H1 (cell line): ENCODE data around the gene ALK. TPM values are rescaled to one million over a fixed set of nuclear protein-coding genes. Genes with fewer than 3 reads are reported as not detected.

Source experiments
- CTCF ChIA-PET: fragments of 300-600 bp; sonication (Branson Sonifier 250); formaldehyde crosslinking; loops from one replicate; lab custom pipeline; 2021; ENCODE audit not compliant: partially characterized antibody; lab: Charles Lee
- POLR2A ChIA-PET: fragments of 300-600 bp; sonication (Branson Sonifier 250); formaldehyde crosslinking; loops from one replicate; lab custom pipeline; 2021; ENCODE audit warnings: inconsistent platforms; ENCODE audit not compliant: partially characterized antibody; lab: Charles Lee
- DNase-seq, 2 experiments: peaks; one replicate each; pipeline versions ENCODE4 v3.0.0 to v3.0.0-alpha.2; 2010 to 2022; ENCODE audit warnings: low spot score in 2 of 2, low read depth in 1 of 2, mixed read lengths in 1 of 2
- FAIRE-seq: peaks from 2 replicates; lab custom pipeline; 2011; peaks lifted over from hg19 to GRCh38; lab: Jason Lieb, UNC
- H2AFZ ChIP-seq: 2 replicates; pipeline ENCODE4 v1.8.1; 2012; ENCODE audit warnings: low read length, inconsistent platforms
- H2AK5ac ChIP-seq: 2 replicates; pipeline ENCODE4 v1.6.1; 2013; ENCODE audit warnings: low read depth, low read length
- H2BK120ac ChIP-seq: replicated peaks from 2 replicates; pipeline ENCODE3; 2013; ENCODE audit warnings: low read depth, low read length, inconsistent platforms
- H2BK12ac ChIP-seq: 2 replicates; pipeline ENCODE4 v1.6.1; 2013; ENCODE audit warnings: low read depth, low read length
- H2BK15ac ChIP-seq: 2 replicates; pipeline ENCODE4 v1.6.1; 2013; ENCODE audit warnings: low read length
- H2BK20ac ChIP-seq: 2 replicates; pipeline ENCODE4 v1.6.1; 2013; ENCODE audit warnings: low read length
- H2BK5ac ChIP-seq: 2 replicates; pipeline ENCODE4 v1.6.1; 2013; ENCODE audit warnings: low read depth, low read length
- H3K14ac ChIP-seq: 2 replicates; pipeline ENCODE4 v1.6.1; 2013; ENCODE audit warnings: inconsistent platforms; ENCODE audit not compliant: insufficient read length
- H3K18ac ChIP-seq: 2 replicates; pipeline ENCODE4 v1.6.1; 2013; ENCODE audit warnings: low read length; ENCODE audit errors: extremely low read depth
- H3K23ac ChIP-seq: 2 replicates; pipeline ENCODE4 v1.6.1; 2013; ENCODE audit warnings: inconsistent platforms; ENCODE audit not compliant: insufficient read length
- H3K23me2 ChIP-seq: 2 replicates; pipeline ENCODE4 v1.6.1; 2013; ENCODE audit warnings: low read depth, low read length
- H3K27ac ChIP-seq: 2 replicates; pipeline ENCODE4 v1.6.1; 2011; ENCODE audit warnings: low read depth, low read length, inconsistent platforms
- H3K27me3 ChIP-seq, 4 experiments: replicated peaks in 1 of 4; 1 replicate in 1 of 4; 2 replicates in 3 of 4; pipeline versions ENCODE4 v1.6.1 to v1.8.1; 2011 to 2013; ENCODE audit warnings: low read length in 3 of 4, mild to moderate bottlenecking in 3 of 4, inconsistent platforms in 2 of 4, mixed read lengths in 2 of 4, moderate library complexity in 1 of 4; ENCODE audit not compliant: control insufficient read depth in 3 of 4, insufficient read depth in 3 of 4; ENCODE audit errors: extremely low read depth in 1 of 4
- H3K36me3 ChIP-seq, 4 experiments: 2 replicates each; pipeline versions ENCODE4 v1.6.1 to v1.8.1; 2011 to 2013; ENCODE audit warnings: mild to moderate bottlenecking in 4 of 4, low read length in 3 of 4, moderate library complexity in 2 of 4, control low read depth in 1 of 4, inconsistent platforms in 1 of 4; ENCODE audit not compliant: insufficient read depth in 4 of 4, control insufficient read depth in 2 of 4
- H3K4ac ChIP-seq: replicated peaks from 2 replicates; pipeline ENCODE3; 2013; ENCODE audit warnings: low read length, low read depth, mixed read lengths, inconsistent platforms; ENCODE audit not compliant: insufficient read length
- H3K4me1 ChIP-seq, 4 experiments: replicated peaks in 1 of 4; 1 replicate in 1 of 4; 2 replicates in 3 of 4; pipeline versions ENCODE4 v1.6.1 to v1.8.1; 2011 to 2013; ENCODE audit warnings: low read length in 3 of 4, inconsistent platforms in 2 of 4, mixed read lengths in 1 of 4; ENCODE audit not compliant: insufficient read depth in 4 of 4, control insufficient read depth in 3 of 4
- H3K4me2 ChIP-seq, 2 experiments: 2 replicates each; pipeline versions ENCODE4 v1.6.1 to v1.8.1; 2011 to 2013; ENCODE audit warnings: low read depth in 2 of 2, low read length in 2 of 2, control low read depth in 1 of 2, inconsistent platforms in 1 of 2, mild to moderate bottlenecking in 1 of 2; ENCODE audit not compliant: insufficient read depth in 1 of 2
- H3K4me3 ChIP-seq, 4 experiments: fragments of 200-600, 300-600 bp in 1 of 4; sonication (generic), shearing (Covaris generic), sonication (Bioruptor Twin) in 1 of 4; 2 replicates each; pipeline versions ENCODE4 v1.5.1 to v1.8.1; 2011 to 2016; ENCODE audit warnings: low read length in 4 of 4, low read depth in 3 of 4, control low read depth in 2 of 4, inconsistent platforms in 2 of 4, mild to moderate bottlenecking in 2 of 4, mixed read lengths in 1 of 4, moderate library complexity in 1 of 4; ENCODE audit not compliant: insufficient read depth in 2 of 4; ENCODE audit errors: extremely low read depth in 1 of 4
- H3K56ac ChIP-seq: replicated peaks from 2 replicates; pipeline ENCODE3; 2013; ENCODE audit warnings: low read depth, mild to moderate bottlenecking, mixed read lengths, low read length, inconsistent platforms; ENCODE audit not compliant: insufficient read length
- H3K79me1 ChIP-seq: 2 replicates; pipeline ENCODE4 v1.6.1; 2013; ENCODE audit warnings: low read depth, low read length, control low read depth
- H3K79me2 ChIP-seq, 2 experiments: 2 replicates each; pipeline versions ENCODE4 v1.6.1 to v1.8.1; 2012 to 2013; ENCODE audit warnings: low read length in 2 of 2, mild to moderate bottlenecking in 2 of 2, inconsistent platforms in 1 of 2; ENCODE audit not compliant: insufficient read depth in 2 of 2, control insufficient read depth in 1 of 2
- H3K9ac ChIP-seq, 4 experiments: replicated peaks in 1 of 4; 1 replicate in 1 of 4; 2 replicates in 3 of 4; pipeline versions ENCODE4 v1.6.1 to v1.8.1; 2011 to 2013; ENCODE audit warnings: low read depth in 3 of 4, low read length in 3 of 4, control low read depth in 2 of 4, mild to moderate bottlenecking in 2 of 4, moderate library complexity in 2 of 4, inconsistent platforms in 1 of 4; ENCODE audit errors: extremely low read depth in 1 of 4
- H3K9me3 ChIP-seq, 2 experiments: 2 replicates each; pipeline versions ENCODE4 v1.6.1 to v1.8.1; 2012 to 2013; ENCODE audit warnings: mild to moderate bottlenecking in 2 of 2, moderate library complexity in 2 of 2, control low read depth in 1 of 2, inconsistent platforms in 1 of 2, low read depth in 1 of 2, low read length in 1 of 2, mixed read lengths in 1 of 2; ENCODE audit not compliant: insufficient read depth in 2 of 2
- H4K20me1 ChIP-seq, 2 experiments: replicated peaks in 1 of 2; 2 replicates each; pipeline versions ENCODE3 to v1.8.1; 2011 to 2013; ENCODE audit warnings: inconsistent platforms in 2 of 2, low read length in 2 of 2, mild to moderate bottlenecking in 1 of 2; ENCODE audit not compliant: insufficient read depth in 2 of 2, control insufficient read depth in 1 of 2
- H4K5ac ChIP-seq: 2 replicates; pipeline ENCODE4 v1.6.1; 2013; ENCODE audit warnings: low read length, low read depth, mixed read lengths, inconsistent platforms; ENCODE audit not compliant: insufficient read length
- H4K8ac ChIP-seq: 2 replicates; pipeline ENCODE4 v1.8.0; 2013; ENCODE audit warnings: mild to moderate bottlenecking, moderate library complexity, low read length, inconsistent platforms; ENCODE audit not compliant: insufficient read depth; ENCODE audit errors: extremely low read depth
- H4K91ac ChIP-seq: replicated peaks from 2 replicates; pipeline ENCODE3; 2013; ENCODE audit warnings: low read length, mixed read lengths, inconsistent platforms; ENCODE audit not compliant: insufficient read length
- CHD2 ChIP-seq: IDR thresholded peaks from 2 replicates; pipeline ENCODE4 v1.6.1; 2012; ENCODE audit warnings: low read length, improper control_type of control experiment
- KDM1A ChIP-seq: fragments of 200-600, 300-600 bp; sonication (generic); IDR thresholded peaks from 2 replicates; pipeline ENCODE4 v1.7.1; 2016; ENCODE audit warnings: mild to moderate bottlenecking, low read length, borderline replicate concordance
- NANOG ChIP-seq: IDR thresholded peaks from 2 replicates; pipeline ENCODE4 v1.6.1; 2011; ENCODE audit warnings: low read length, low read depth, mild to moderate bottlenecking, inconsistent platforms; ENCODE audit not compliant: insufficient read depth, poor library complexity, severe bottlenecking
- POU5F1 ChIP-seq: IDR thresholded peaks from 2 replicates; pipeline ENCODE4 v1.6.1; 2011; ENCODE audit warnings: low read depth, mild to moderate bottlenecking, low read length, moderate library complexity
- RBBP5 ChIP-seq: IDR thresholded peaks from 2 replicates; pipeline ENCODE4 v1.7.1; 2012; ENCODE audit warnings: low read depth, mild to moderate bottlenecking, inconsistent platforms, low read length, moderate library complexity, borderline replicate concordance
- SIN3A ChIP-seq, 2 experiments: IDR thresholded peaks in 1 of 2; conservative IDR thresholded peaks in 1 of 2; 2 replicates each; pipeline ENCODE4 v1.6.1; 2011 to 2012; ENCODE audit warnings: low read length in 2 of 2, improper control_type of control experiment in 1 of 2, low read depth in 1 of 2, mild to moderate bottlenecking in 1 of 2
- TAF1 ChIP-seq: IDR thresholded peaks from 2 replicates; pipeline ENCODE4 v1.6.1; 2011; ENCODE audit warnings: mild to moderate bottlenecking, low read depth, low read length
- TEAD4 ChIP-seq: IDR thresholded peaks from 2 replicates; pipeline ENCODE4 v1.6.1; 2012; ENCODE audit warnings: low read depth, low read length, inconsistent platforms, mixed read lengths
- YY1 ChIP-seq: IDR thresholded peaks from 2 replicates; pipeline ENCODE4 v1.6.1; 2011; ENCODE audit warnings: low read depth, mild to moderate bottlenecking, low read length
- WGBS, 2 experiments: shearing (Covaris generic) in 1 of 2; methylation state at CpG; one replicate each; pipeline versions ENCODE4 v1.1.6 to v1.1.7; 2013 to 2015; ENCODE audit warnings: low lambda C conversion rate in 2 of 2, mixed read lengths in 2 of 2, inconsistent platforms in 1 of 2, low coverage in 1 of 2, missing lambda C conversion rate in 1 of 2; ENCODE audit not compliant: insufficient replicate concordance in 2 of 2, insufficient coverage in 1 of 2, insufficient read length in 1 of 2; ENCODE audit errors: extremely low coverage in 1 of 2, missing lambda C conversion rate in 1 of 2; 5-methylcytosine and 5-hydroxymethylcytosine counted together
- polyA plus RNA-seq, 7 experiments: library from polyadenylated mRNA; depleted of rRNA in 3 of 7; stranded (reverse) in 5 of 7; unstranded in 2 of 7; fragments of >200 nt in 5 of 7; fragments of 200-250 nt in 2 of 7; gene quantifications; 1 replicate in 5 of 7; 2 replicates in 1 of 7; 4 replicates in 1 of 7; pipeline versions ENCODE4 v1.2.1 to v1.2.3, GENCODE V29; 2011 to 2013; ENCODE audit warnings: missing spikeins in 2 of 7, mixed read lengths in 2 of 7
- total RNA-seq: library from RNA; stranded (reverse); fragmentation: NEBNext Ultra II Directional; extraction: Animal tissue kit (Norgen Biotek cat#: 25700); gene quantifications from 2 replicates; pipeline ENCODE4 v1.2.1, GENCODE V29; 2021
- TF ChIP-seq, protein P1 (sequence below): IDR thresholded peaks from 2 replicates; pipeline ENCODE4 v1.6.1; 2011; ENCODE audit warnings: low read length, improper control_type of control experiment

Gene ALK
- total and polyA plus RNA-seq, 2 of the 8 experiments (the other 6 are each of a cell fraction or from before 2014, with no cell fraction given) = 0.02 to 0.09 TPM

DNA sequence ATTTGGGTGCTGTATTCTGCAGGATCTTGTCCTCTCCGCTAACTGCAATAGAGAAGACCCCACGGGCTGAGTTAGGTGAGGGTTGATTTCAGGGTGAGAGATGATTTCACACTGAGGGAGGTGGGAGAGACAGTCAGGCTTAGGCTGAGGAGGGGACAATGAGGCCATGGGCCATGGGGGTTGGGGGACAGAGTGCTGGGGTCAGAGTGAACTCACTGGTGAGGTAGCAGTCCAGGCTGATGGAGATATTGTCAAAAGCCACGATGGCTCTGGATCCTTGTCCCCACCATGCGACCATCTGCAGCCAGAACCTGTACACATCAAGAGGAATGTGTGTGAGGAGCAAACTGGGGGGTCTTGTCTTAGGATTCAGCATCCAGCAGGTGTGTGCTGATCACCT lies 646.2 kb downstream of the ALK start:
- ChIA-PET POLR2A (no interaction called here), CTCF (interaction anchor here (0.6 to 3.2 kb wide), 4 partner anchors 16 to 36 kb away, joined by 3 to 23 read pairs (median 3); no protein-coding TSS in a partner anchor)
- FAIRE-seq = no peak
- no peak overlapping the region for H3K23ac ChIP-seq
- TF ChIP-seq YY1 = no peak
- TF ChIP-seq TEAD4 = no peak
- no peak for TF ChIP-seq TAF1
- no peak for TF ChIP-seq POU5F1
- no peak for TF ChIP-seq SIN3A (conservative IDR thresholded peaks at IDR 0.05 in 1 of 2, IDR thresholded peaks at IDR 0.05 in 1 of 2; ENCODE audit: low read depth in 1 of 2, low read length in 2 of 2)
- TF ChIP-seq CHD2 = no peak
- no peak for TF ChIP-seq RBBP5
- no peak for TF ChIP-seq KDM1A
- TF ChIP-seq NANOG = no peak
- TF ChIP-seq, protein P1, sequence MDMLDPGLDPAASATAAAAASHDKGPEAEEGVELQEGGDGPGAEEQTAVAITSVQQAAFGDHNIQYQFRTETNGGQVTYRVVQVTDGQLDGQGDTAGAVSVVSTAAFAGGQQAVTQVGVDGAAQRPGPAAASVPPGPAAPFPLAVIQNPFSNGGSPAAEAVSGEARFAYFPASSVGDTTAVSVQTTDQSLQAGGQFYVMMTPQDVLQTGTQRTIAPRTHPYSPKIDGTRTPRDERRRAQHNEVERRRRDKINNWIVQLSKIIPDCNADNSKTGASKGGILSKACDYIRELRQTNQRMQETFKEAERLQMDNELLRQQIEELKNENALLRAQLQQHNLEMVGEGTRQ = no peak
- H3K79me1 ChIP-seq = no peaks in the 10 kb centered on the region
- H3K27me3 ChIP-seq = no peaks in the 10 kb centered on the region
- peaks cover 0 to 1% of the 10 kb centered on the region in 2 experiments for H4K20me1 ChIP-seq
- no peak overlapping the region for H3K14ac ChIP-seq
- no peak overlapping the region for H3K4me3 ChIP-seq
- no peak overlapping the region for H3K4me2 ChIP-seq
- no peak overlapping the region for H2BK5ac ChIP-seq
- no peak overlapping the region for H4K5ac ChIP-seq
- H2BK15ac ChIP-seq = no peak overlapping the region
- H2AK5ac ChIP-seq = no peak overlapping the region
- H3K9ac ChIP-seq = no peak overlapping the region
- no peak overlapping the region for H3K27ac ChIP-seq
- H3K23me2 ChIP-seq = no peaks in the 10 kb centered on the region; the same call in 1 of the 2 replicates
- H4K8ac ChIP-seq = no peak overlapping the region
- H3K79me2 ChIP-seq = no peaks in the 10 kb centered on the region
- peaks cover 0 to 5% (median 0%) of the 10 kb centered on the region in 4 experiments; a peak in 3 of 7 replicates for H3K4me1 ChIP-seq
- no peak overlapping the region for H4K91ac ChIP-seq
- no peak for DNase-seq
- H2BK12ac ChIP-seq = no peak overlapping the region
- 98% methylated on average over 4 of the region's 4 CpGs; no CpG with 5 or more reads in 1 of the 2 experiments for WGBS, 2 experiments
- no peak overlapping the region for H3K56ac ChIP-seq
- no peaks in the 10 kb centered on the region for H3K9me3 ChIP-seq
- no peak overlapping the region for H2BK120ac ChIP-seq
- H3K4ac ChIP-seq = no peak overlapping the region
- no peaks in the 10 kb centered on the region for H3K36me3 ChIP-seq
- no peak overlapping the region for H2BK20ac ChIP-seq
- no peak overlapping the region for H2AFZ ChIP-seq
- H3K18ac ChIP-seq = no peak overlapping the region
